ENCODE data around the gene WDFY2.

The WDFY2 gene

GRCh38 chr13:51697181-51697580 lies 112.9 kb downstream of the WDFY2 start:
- H3K9ac ChIP-seq (ENCODE audit: insufficient read length, low read depth) = no peak overlapping the region
- H3K9me3 ChIP-seq (ENCODE audit: insufficient read depth, low read length) = no peaks in the 10 kb centered on the region
- H3K27me3 ChIP-seq (ENCODE audit: insufficient read depth, insufficient read length) = no peaks in the 10 kb centered on the region
- no peaks in the 10 kb centered on the region for H3K36me3 ChIP-seq (ENCODE audit: insufficient read depth, insufficient read length, low read length)
- DNase-seq (ENCODE audit: low read depth, low spot score) = no peak
- H3K4me3 ChIP-seq (ENCODE audit: insufficient read length, low read depth) = no peak overlapping the region
- H3K4me1 ChIP-seq (ENCODE audit: insufficient read depth, insufficient read length) = no peaks in the 10 kb centered on the region
- no peak for TF ChIP-seq YY1 (IDR thresholded peaks at IDR 0.05; ENCODE audit: insufficient read depth, insufficient read length)
- no peak for TF ChIP-seq ZNF274 (IDR thresholded peaks at IDR 0.05; ENCODE audit: low read depth, low read length)
- TF ChIP-seq SUZ12 (IDR thresholded peaks at IDR 0.05; ENCODE audit: extremely low read depth, insufficient read depth, insufficient read length) = no peak

- Histone ChIP-seq H3K9me3 (ENCODE audit: insufficient read depth, low read length) (no peaks in the 10 kb centered on the region), H3K36me3 (ENCODE audit: insufficient read depth, insufficient read length, low read length) (no peaks in the 10 kb centered on the region), H3K4me1 (ENCODE audit: insufficient read depth, insufficient read length) (no peaks in the 10 kb centered on the region), H3K4me3 (ENCODE audit: insufficient read length, low read depth) (no peak overlapping the region), H3K27me3 (ENCODE audit: insufficient read depth, insufficient read length) (no peaks in the 10 kb centered on the region), H3K9ac (ENCODE audit: insufficient read length, low read depth) (no peak overlapping the region)
- TF ChIP-seq ZNF274 (IDR thresholded peaks at IDR 0.05; ENCODE audit: low read depth, low read length) = no peak
- no peak for TF ChIP-seq YY1 (IDR thresholded peaks at IDR 0.05; ENCODE audit: insufficient read depth, insufficient read length)
- TF ChIP-seq SUZ12 (IDR thresholded peaks at IDR 0.05; ENCODE audit: extremely low read depth, insufficient read depth, insufficient read length) = no peak
- DNase-seq (ENCODE audit: low read depth, low spot score) = no peak
These were observed 113.6 kb downstream of the WDFY2 start for GRCh38 chr13:51697855-51698254.

- DNase-seq (ENCODE audit: low read depth, low spot score) = no peak
- H3K4me1 ChIP-seq (ENCODE audit: insufficient read depth, insufficient read length) = no peaks in the 10 kb centered on the region
- TF ChIP-seq ZNF274 (IDR thresholded peaks at IDR 0.05; ENCODE audit: low read depth, low read length) (no peak), SUZ12 (IDR thresholded peaks at IDR 0.05; ENCODE audit: extremely low read depth, insufficient read depth, insufficient read length) (no peak), YY1 (IDR thresholded peaks at IDR 0.05; ENCODE audit: insufficient read depth, insufficient read length) (no peak)
- no peaks in the 10 kb centered on the region for H3K27me3 ChIP-seq (ENCODE audit: insufficient read depth, insufficient read length)
- no peak overlapping the region for H3K4me3 ChIP-seq (ENCODE audit: insufficient read length, low read depth)
- H3K9ac ChIP-seq (ENCODE audit: insufficient read length, low read depth) = no peak overlapping the region
- H3K36me3 ChIP-seq (ENCODE audit: insufficient read depth, insufficient read length, low read length) = no peaks in the 10 kb centered on the region
- no peaks in the 10 kb centered on the region for H3K9me3 ChIP-seq (ENCODE audit: insufficient read depth, low read length)
These were observed 114.1 kb downstream of the WDFY2 start for GRCh38 chr13:51698352-51698751.

- H3K36me3 ChIP-seq (ENCODE audit: insufficient read depth, insufficient read length, low read length) = no peaks in the 10 kb centered on the region
- TF ChIP-seq YY1 (IDR thresholded peaks at IDR 0.05; ENCODE audit: insufficient read depth, insufficient read length) (no peak), SUZ12 (IDR thresholded peaks at IDR 0.05; ENCODE audit: extremely low read depth, insufficient read depth, insufficient read length) (no peak), ZNF274 (IDR thresholded peaks at IDR 0.05; ENCODE audit: low read depth, low read length) (no peak)
- no peaks in the 10 kb centered on the region for H3K27me3 ChIP-seq (ENCODE audit: insufficient read depth, insufficient read length)
- no peaks in the 10 kb centered on the region for H3K4me1 ChIP-seq (ENCODE audit: insufficient read depth, insufficient read length)
- no peak for DNase-seq (ENCODE audit: low read depth, low spot score)
- H3K9ac ChIP-seq (ENCODE audit: insufficient read length, low read depth) = no peak overlapping the region
- H3K4me3 ChIP-seq (ENCODE audit: insufficient read length, low read depth) = no peak overlapping the region
- no peaks in the 10 kb centered on the region for H3K9me3 ChIP-seq (ENCODE audit: insufficient read depth, low read length)
These were observed 120.4 kb downstream of the WDFY2 start for GRCh38 chr13:51704399-51705313.

- H3K4me3 ChIP-seq (ENCODE audit: insufficient read length, low read depth) = no peak overlapping the region
- no peaks in the 10 kb centered on the region for H3K36me3 ChIP-seq (ENCODE audit: insufficient read depth, insufficient read length, low read length)
- TF ChIP-seq YY1 (IDR thresholded peaks at IDR 0.05; ENCODE audit: insufficient read depth, insufficient read length) (no peak), ZNF274 (IDR thresholded peaks at IDR 0.05; ENCODE audit: low read depth, low read length) (no peak), SUZ12 (IDR thresholded peaks at IDR 0.05; ENCODE audit: extremely low read depth, insufficient read depth, insufficient read length) (no peak)
- H3K9me3 ChIP-seq (ENCODE audit: insufficient read depth, low read length) = no peaks in the 10 kb centered on the region
- DNase-seq (ENCODE audit: low read depth, low spot score) = no peak
- H3K9ac ChIP-seq (ENCODE audit: insufficient read length, low read depth) = no peak overlapping the region
- H3K27me3 ChIP-seq (ENCODE audit: insufficient read depth, insufficient read length) = no peaks in the 10 kb centered on the region
- no peaks in the 10 kb centered on the region for H3K4me1 ChIP-seq (ENCODE audit: insufficient read depth, insufficient read length)
These were observed 123.2 kb downstream of the WDFY2 start for GRCh38 chr13:51707461-51707860.

- Histone ChIP-seq H3K4me3 (ENCODE audit: insufficient read length, low read depth) (no peak overlapping the region), H3K27me3 (ENCODE audit: insufficient read depth, insufficient read length) (no peaks in the 10 kb centered on the region), H3K4me1 (ENCODE audit: insufficient read depth, insufficient read length) (no peaks in the 10 kb centered on the region), H3K9me3 (ENCODE audit: insufficient read depth, low read length) (no peaks in the 10 kb centered on the region), H3K36me3 (ENCODE audit: insufficient read depth, insufficient read length, low read length) (no peaks in the 10 kb centered on the region), H3K9ac (ENCODE audit: insufficient read length, low read depth) (no peak overlapping the region)
- DNase-seq (ENCODE audit: low read depth, low spot score) = no peak
- TF ChIP-seq YY1 (IDR thresholded peaks at IDR 0.05; ENCODE audit: insufficient read depth, insufficient read length) = no peak
These were observed 129.5 kb downstream of the WDFY2 start for GRCh38 chr13:51713807-51714206.

GRCh38 chr13:51714663-51715168 lies 130.5 kb downstream of the WDFY2 start:
- H3K27me3 ChIP-seq (ENCODE audit: insufficient read depth, insufficient read length) = no peaks in the 10 kb centered on the region
- H3K9ac ChIP-seq (ENCODE audit: insufficient read length, low read depth) = no peak overlapping the region
- no peaks in the 10 kb centered on the region for H3K9me3 ChIP-seq (ENCODE audit: insufficient read depth, low read length)
- H3K4me1 ChIP-seq (ENCODE audit: insufficient read depth, insufficient read length) = no peaks in the 10 kb centered on the region
- H3K36me3 ChIP-seq (ENCODE audit: insufficient read depth, insufficient read length, low read length) = no peaks in the 10 kb centered on the region
- TF ChIP-seq SUZ12 (IDR thresholded peaks at IDR 0.05; ENCODE audit: extremely low read depth, insufficient read depth, insufficient read length) (no peak), YY1 (IDR thresholded peaks at IDR 0.05; ENCODE audit: insufficient read depth, insufficient read length) (no peak), ZNF274 (IDR thresholded peaks at IDR 0.05; ENCODE audit: low read depth, low read length) (no peak)
- no peak overlapping the region for H3K4me3 ChIP-seq (ENCODE audit: insufficient read length, low read depth)
- DNase-seq (ENCODE audit: low read depth, low spot score) = no peak
